Measurements from ENCODE around the gene PDE7B. TPM values are rescaled to one million over a fixed set of nuclear protein-coding genes. Genes with fewer than 3 reads are reported as not detected.
A peak's percentile ranks its signal among the peaks of the same experiment; 100 is the strongest.

PDE7B gene
- total RNA-seq, 1 experiment from 2014 or later: 7.1 TPM

GRCh38 chr6:135875446-135875845 lies 23.9 kb downstream of the PDE7B start:
- in situ Hi-C loops (cut with HindIII; ENCODE audit: low pct_unique_long_range_greater_than_20kb, low sequenced_read_pairs): no loop called here
- no peak for DNase-seq (ENCODE audit: low read depth, low spot score)

GRCh38 chr6:135876058-135876457 lies 24.6 kb downstream of the PDE7B start:
- in situ Hi-C loops (cut with HindIII; ENCODE audit: low pct_unique_long_range_greater_than_20kb, low sequenced_read_pairs): no loop called here
- no peak for DNase-seq (ENCODE audit: low read depth, low spot score)

- in situ Hi-C loops (cut with HindIII; ENCODE audit: low pct_unique_long_range_greater_than_20kb, low sequenced_read_pairs): no loop called here
Observed at GRCh38 chr6:135877666-135878065, 26.2 kb downstream of the PDE7B start.

GRCh38 chr6:135880066-135880972 lies 28.8 kb downstream of the PDE7B start:
- in situ Hi-C loops (cut with HindIII; ENCODE audit: low pct_unique_long_range_greater_than_20kb, low sequenced_read_pairs): no loop called here
- DNase-seq (ENCODE audit: low read depth, low spot score): peak; percentile 88

More at GRCh38 chr6:135877666-135878065, 26.2 kb downstream of the PDE7B start:
- DNase-seq (ENCODE audit: low read depth, low spot score): peak; percentile 43

- in situ Hi-C loops (cut with HindIII; ENCODE audit: low pct_unique_long_range_greater_than_20kb, low sequenced_read_pairs): no loop called here
- peak; percentile 28 for DNase-seq (ENCODE audit: low read depth, low spot score)
Observed at GRCh38 chr6:135883045-135883444, 31.5 kb downstream of the PDE7B start.

GRCh38 chr6:135883536-135883935 lies 32.0 kb downstream of the PDE7B start:
- DNase-seq (ENCODE audit: low read depth, low spot score): no peak
- in situ Hi-C loops (cut with HindIII; ENCODE audit: low pct_unique_long_range_greater_than_20kb, low sequenced_read_pairs): no loop called here

- in situ Hi-C loops (cut with HindIII; ENCODE audit: low pct_unique_long_range_greater_than_20kb, low sequenced_read_pairs): no loop called here
- DNase-seq (ENCODE audit: low read depth, low spot score): no peak
Observed at GRCh38 chr6:135884136-135884535, 32.6 kb downstream of the PDE7B start.

GRCh38 chr6:135887069-135887468 lies 35.6 kb downstream of the PDE7B start:
- no peak for DNase-seq (ENCODE audit: low read depth, low spot score)
- in situ Hi-C loops (cut with HindIII; ENCODE audit: low pct_unique_long_range_greater_than_20kb, low sequenced_read_pairs): no loop called here

GRCh38 chr6:135888818-135889217 lies 37.3 kb downstream of the PDE7B start:
- in situ Hi-C loops (cut with HindIII; ENCODE audit: low pct_unique_long_range_greater_than_20kb, low sequenced_read_pairs): no loop called here

GRCh38 chr6:135890876-135891275 lies 39.4 kb downstream of the PDE7B start:
- in situ Hi-C loops (cut with HindIII; ENCODE audit: low pct_unique_long_range_greater_than_20kb, low sequenced_read_pairs): no loop called here
- no peak for DNase-seq (ENCODE audit: low read depth, low spot score)

More at GRCh38 chr6:135888818-135889217, 37.3 kb downstream of the PDE7B start:
- DNase-seq (ENCODE audit: low read depth, low spot score): no peak

- in situ Hi-C loops (cut with HindIII; ENCODE audit: low pct_unique_long_range_greater_than_20kb, low sequenced_read_pairs): no loop called here
- no peak for DNase-seq (ENCODE audit: low read depth, low spot score)
Observed at GRCh38 chr6:135891710-135892109, 40.2 kb downstream of the PDE7B start.

GRCh38 chr6:135895231-135895911 lies 43.9 kb downstream of the PDE7B start:
- in situ Hi-C loops (cut with HindIII; ENCODE audit: low pct_unique_long_range_greater_than_20kb, low sequenced_read_pairs): no loop called here
- DNase-seq (ENCODE audit: low read depth, low spot score): no peak

- no peak for DNase-seq (ENCODE audit: low read depth, low spot score)
- in situ Hi-C loops (cut with HindIII; ENCODE audit: low pct_unique_long_range_greater_than_20kb, low sequenced_read_pairs): no loop called here
Observed at GRCh38 chr6:135897087-135897486, 45.6 kb downstream of the PDE7B start.

- peak; percentile 82 for DNase-seq (ENCODE audit: low read depth, low spot score)
- in situ Hi-C loops (cut with HindIII; ENCODE audit: low pct_unique_long_range_greater_than_20kb, low sequenced_read_pairs): no loop called here
Observed at GRCh38 chr6:135901774-135902524, 50.4 kb downstream of the PDE7B start.

- no peak for DNase-seq (ENCODE audit: low read depth, low spot score)
- in situ Hi-C loops (cut with HindIII; ENCODE audit: low pct_unique_long_range_greater_than_20kb, low sequenced_read_pairs): no loop called here
Observed at GRCh38 chr6:135902756-135903331, 51.3 kb downstream of the PDE7B start.

- no peak for DNase-seq (ENCODE audit: low read depth, low spot score)
- in situ Hi-C loops (cut with HindIII; ENCODE audit: low pct_unique_long_range_greater_than_20kb, low sequenced_read_pairs): no loop called here
Observed at GRCh38 chr6:135904666-135905065, 53.2 kb downstream of the PDE7B start.

GRCh38 chr6:135905604-135906300 lies 54.3 kb downstream of the PDE7B start:
- DNase-seq (ENCODE audit: low read depth, low spot score): peak; percentile 97
- in situ Hi-C loops (cut with HindIII; ENCODE audit: low pct_unique_long_range_greater_than_20kb, low sequenced_read_pairs): no loop called here
